PC-9 (cell line): Measurements from ENCODE around the gene REPS1. TPM values are rescaled to one million over a fixed set of nuclear protein-coding genes. Genes with fewer than 3 reads are reported as not detected.

ENCODE experiments used
- BruUV-seq: library from RNA; stranded (reverse); fragments of 400-500 nt; replicated peaks from 2 replicates; lab custom pipeline; 2021; lab: Mats Ljungman, UMichigan
- CTCF ChIA-PET: fragments of 300-600 bp; sonication (Branson Sonifier 250); formaldehyde crosslinking; loops from one replicate; lab custom pipeline; 2022; ENCODE audit warnings: antibody characterized with exemption; lab: Charles Lee
- POLR2A ChIA-PET: fragments of 300-600 bp; sonication (Branson Sonifier 250); formaldehyde crosslinking; loops from one replicate; lab custom pipeline; 2022; ENCODE audit warnings: antibody characterized with exemption; ENCODE audit not compliant: unreplicated experiment; lab: Charles Lee
- DNase-seq, 2 experiments: peaks; one replicate each; pipeline versions ENCODE4 v3.0.0 to v3.0.0-alpha.2; 2015 to 2022; ENCODE audit warnings: mixed read lengths in 1 of 2
- H2AFZ ChIP-seq: fragments of 200-600 bp; sonication (generic); 2 replicates; pipeline ENCODE4 v1.8.1; 2017; ENCODE audit warnings: antibody characterized with exemption
- H3F3A ChIP-seq: fragments of 200-600 bp; sonication (generic); 2 replicates; pipeline ENCODE4 v1.8.1; 2017; ENCODE audit warnings: antibody characterized with exemption, mild to moderate bottlenecking, low read depth; ENCODE audit not compliant: insufficient read depth
- H3K27ac ChIP-seq: fragments of 200-600 bp; sonication (generic); 2 replicates; pipeline ENCODE4 v1.6.1; 2016; ENCODE audit warnings: mixed run types
- H3K27me3 ChIP-seq: fragments of 200-600 bp; sonication (generic); 2 replicates; pipeline ENCODE4 v1.6.1; 2016; ENCODE audit warnings: low read depth, mixed run types; ENCODE audit not compliant: insufficient read depth
- H3K36me3 ChIP-seq: fragments of 200-600 bp; sonication (generic); 2 replicates; pipeline ENCODE4 v1.6.1; 2016; ENCODE audit warnings: low read depth, mixed run types
- H3K4me1 ChIP-seq: fragments of 200-600 bp; sonication (generic); replicated peaks from 2 replicates; pipeline ENCODE4 v1.6.1; 2016; ENCODE audit warnings: mixed run types; ENCODE audit not compliant: insufficient read depth
- H3K4me2 ChIP-seq: fragments of 200-600 bp; sonication (generic); 2 replicates; pipeline ENCODE4 v1.6.1; 2017; ENCODE audit warnings: mixed run types
- H3K4me3 ChIP-seq: fragments of 200-600 bp; sonication (generic); 2 replicates; pipeline ENCODE4 v1.6.1; 2016; ENCODE audit warnings: mixed run types
- H3K79me2 ChIP-seq: fragments of 200-600 bp; sonication (generic); 2 replicates; pipeline ENCODE4 v1.6.1; 2017; ENCODE audit warnings: low read depth, mixed run types
- H3K9me2 ChIP-seq: fragments of 200-600 bp; sonication (generic); 2 replicates; pipeline ENCODE4 v1.8.1; 2017; ENCODE audit warnings: mild to moderate bottlenecking; ENCODE audit not compliant: insufficient read depth
- H3K9me3 ChIP-seq: fragments of 200-600 bp; sonication (generic); 2 replicates; pipeline ENCODE4 v1.8.1; 2016; ENCODE audit warnings: low read depth; ENCODE audit not compliant: insufficient read depth
- H4K20me1 ChIP-seq: fragments of 200-600 bp; sonication (generic); 2 replicates; pipeline ENCODE4 v1.8.1; 2017; ENCODE audit not compliant: insufficient read depth
- CTCF ChIP-seq: fragments of 200-600 bp; sonication (generic); conservative IDR thresholded peaks from 2 replicates; pipeline ENCODE4 v1.6.1; 2017; ENCODE audit warnings: mixed run types, antibody characterized with exemption, mild to moderate bottlenecking, moderate library complexity
- EZH2 ChIP-seq: fragments of 200-600 bp; sonication (generic); IDR thresholded peaks from 2 replicates; pipeline ENCODE4 v1.8.0; 2017; ENCODE audit warnings: antibody characterized with exemption, low read depth
- intact Hi-C: fragments of 100-400 bp; cut with micrococcal nuclease; formaldehyde crosslinking; loops from one replicate; pipeline ENCODE4 v1.10.0; 2022; ENCODE audit not compliant: unreplicated experiment
- total RNA-seq: library from RNA; stranded (reverse); gene quantifications from 2 replicates; pipeline ENCODE4 v1.2.3, GENCODE V29; 2021

Gene REPS1
- total RNA-seq, 1 experiment from 2014 or later: 39.6 TPM

DNA sequence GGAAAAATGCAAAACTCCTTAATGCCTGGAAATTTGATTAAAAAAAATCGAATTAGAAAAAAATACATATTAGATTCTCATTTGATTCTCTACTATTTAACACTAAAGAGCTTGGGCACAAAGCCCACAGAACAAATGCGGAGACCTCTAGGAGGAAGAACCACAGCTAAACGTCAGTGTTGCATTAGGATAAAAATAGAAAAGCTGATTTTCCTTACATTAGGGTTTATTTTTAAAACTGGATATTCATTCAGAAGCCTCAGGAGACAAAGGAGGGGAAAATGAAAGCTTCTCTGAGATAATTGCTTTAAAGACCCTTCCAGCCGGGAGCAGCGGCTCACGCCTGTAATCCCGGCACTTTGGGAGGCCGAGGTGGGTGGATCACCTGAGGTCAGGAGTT, 114.9 kb downstream of the REPS1 start:
- Histone ChIP-seq H3K79me2 (no peaks in the 10 kb centered on the region), H3K4me1 (no peaks in the 10 kb centered on the region), H3F3A (no peaks in the 10 kb centered on the region), H4K20me1 (no peaks in the 10 kb centered on the region), H3K9me3 (no peaks in the 10 kb centered on the region), H3K27me3 (no peaks in the 10 kb centered on the region), H3K36me3 (no peaks in the 10 kb centered on the region), H3K4me3 (no peak overlapping the region), H3K9me2 (no peaks in the 10 kb centered on the region), H2AFZ (no peak overlapping the region), H3K27ac (no peak overlapping the region), H3K4me2 (no peak overlapping the region)
- BruUV-seq: no TSS peak
- no peak for TF ChIP-seq EZH2
- no peak for TF ChIP-seq CTCF
- DNase-seq: no peak
- POLR2A ChIA-PET: no interaction called here
- intact Hi-C loops: no loop called here
- CTCF ChIA-PET: no interaction called here

- no peaks in the 10 kb centered on the region for H3F3A ChIP-seq
- H3K9me2 ChIP-seq: no peaks in the 10 kb centered on the region
- no peaks in the 10 kb centered on the region for H3K9me3 ChIP-seq
- no peaks in the 10 kb centered on the region for H3K36me3 ChIP-seq
- no peak overlapping the region for H3K4me2 ChIP-seq
- no peak overlapping the region for H2AFZ ChIP-seq
- H3K27me3 ChIP-seq: no peaks in the 10 kb centered on the region
- intact Hi-C loops: no loop called here
- TF ChIP-seq EZH2: no peak
- no peak for TF ChIP-seq CTCF
- no peaks in the 10 kb centered on the region for H3K4me1 ChIP-seq
- H3K27ac ChIP-seq: no peak overlapping the region
- no peak for DNase-seq
- no peak overlapping the region for H3K4me3 ChIP-seq
- no peaks in the 10 kb centered on the region for H3K79me2 ChIP-seq
- POLR2A ChIA-PET: no interaction called here
- BruUV-seq: no TSS peak
- CTCF ChIA-PET: no interaction called here
- no peaks in the 10 kb centered on the region for H4K20me1 ChIP-seq
Measured at GRCh38 chr6:138869398-138869797, 118.7 kb downstream of the REPS1 start.

DNA sequence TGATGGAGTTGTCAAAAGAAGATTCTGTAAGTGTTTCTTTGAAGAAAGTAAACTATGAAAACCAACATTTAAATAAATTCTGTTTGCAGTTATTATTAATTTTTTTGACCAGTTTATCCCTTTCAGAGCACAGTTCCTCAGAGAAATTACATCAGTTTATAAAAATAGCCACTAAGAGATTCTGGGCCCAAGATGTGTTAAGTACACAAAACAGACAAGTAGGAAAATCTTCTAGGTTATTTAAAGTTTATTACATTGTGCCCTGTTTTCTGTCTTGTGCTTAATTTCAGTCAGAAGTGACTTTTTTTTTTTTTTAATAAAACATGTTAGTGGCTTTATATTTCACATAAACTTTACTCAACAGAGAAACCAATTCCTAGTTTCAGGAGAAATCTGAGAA, 119.9 kb downstream of the REPS1 start:
- Histone ChIP-seq H3K79me2 (no peaks in the 10 kb centered on the region), H3K36me3 (no peaks in the 10 kb centered on the region), H2AFZ (no peak overlapping the region), H3F3A (no peaks in the 10 kb centered on the region), H3K27ac (no peak overlapping the region), H4K20me1 (no peaks in the 10 kb centered on the region), H3K9me2 (no peaks in the 10 kb centered on the region), H3K4me2 (no peak overlapping the region), H3K9me3 (no peaks in the 10 kb centered on the region), H3K4me1 (no peaks in the 10 kb centered on the region), H3K27me3 (no peaks in the 10 kb centered on the region), H3K4me3 (no peak overlapping the region)
- no peak for DNase-seq
- ChIA-PET CTCF (no interaction called here), POLR2A (no interaction called here)
- TF ChIP-seq EZH2: no peak
- BruUV-seq: no TSS peak
- intact Hi-C loops: no loop called here

DNA sequence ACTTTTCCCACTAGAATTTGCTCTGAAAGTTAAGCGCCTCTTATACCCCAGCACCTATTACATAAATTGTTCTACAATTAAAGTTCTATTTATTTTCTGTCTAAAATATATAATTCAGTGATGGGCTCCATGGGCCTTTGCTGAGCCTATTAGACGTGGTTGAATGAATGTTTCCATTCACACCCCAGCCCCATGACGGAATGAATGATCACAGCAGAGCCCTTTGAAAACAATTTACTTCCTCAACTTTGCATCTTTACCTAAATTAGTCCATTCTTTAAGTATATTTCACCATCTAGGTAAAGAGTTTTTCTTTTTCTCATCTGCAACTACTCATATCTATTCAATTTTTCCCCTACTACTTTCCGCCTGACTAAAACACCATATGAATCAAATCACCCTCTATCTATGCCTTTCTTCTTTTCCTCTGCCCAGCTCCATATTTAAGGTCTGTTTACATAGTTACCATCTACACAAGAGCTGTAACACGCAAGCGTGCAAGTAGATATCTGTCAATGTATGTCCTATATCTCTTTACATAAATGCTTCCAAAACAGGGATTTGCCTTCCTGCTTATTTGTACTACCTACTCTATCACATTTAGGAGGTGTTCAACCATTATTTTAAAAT, 122.5 kb downstream of the REPS1 start:
- Histone ChIP-seq H3K36me3 (no peaks in the 10 kb centered on the region), H3K4me1 (no peaks in the 10 kb centered on the region), H3K9me3 (no peaks in the 10 kb centered on the region), H3F3A (no peaks in the 10 kb centered on the region), H4K20me1 (no peaks in the 10 kb centered on the region), H3K4me2 (no peak overlapping the region), H2AFZ (no peak overlapping the region), H3K27ac (no peak overlapping the region), H3K9me2 (no peaks in the 10 kb centered on the region), H3K4me3 (no peak overlapping the region), H3K79me2 (no peaks in the 10 kb centered on the region), H3K27me3 (no peaks in the 10 kb centered on the region)
- no peak for DNase-seq
- ChIA-PET POLR2A (no interaction called here), CTCF (interaction anchor here (0.6 kb wide), 1 partner anchor 516 kb away, joined by 6 read pairs; no protein-coding TSS in a partner anchor)
- TF ChIP-seq CTCF (no peak), EZH2 (no peak)
- no TSS peak for BruUV-seq
- intact Hi-C loops: no loop called here
